ENCODE data around the gene DNAJC3.
"Not testable (repeated sequence)": the region's sequence is repeated elsewhere in the genome, so short reads cannot be mapped to it uniquely, and the experiment has no call there.

Gene DNAJC3

GRCh38 chr13:95787356-95788099, 110.6 kb downstream of the DNAJC3 start:
- Histone ChIP-seq H2AFZ (ENCODE audit: low read length) (no peak overlapping the region), H3K4me2 (ENCODE audit: insufficient read depth, low read length, poor library complexity, severe bottlenecking) (no peak overlapping the region), H3K79me1 (ENCODE audit: low read depth, low read length) (no peaks in the 10 kb centered on the region), H2BK15ac (ENCODE audit: low read length) (no peak overlapping the region), H3K9ac (ENCODE audit: low read depth, low read length, poor library complexity) (no peak overlapping the region), H4K8ac (ENCODE audit: low read depth, low read length) (no peak overlapping the region), H3K14ac (ENCODE audit: low read length) (no peak overlapping the region), H2BK5ac (ENCODE audit: low read length) (no peak overlapping the region), H2BK120ac (ENCODE audit: low read depth, low read length) (no peak overlapping the region), H3K4me3 (ENCODE audit: low read length in 2 of 2) (no peak overlapping the region), H2AK5ac (ENCODE audit: low read depth, low read length) (no peak overlapping the region), H3K36me3 (replicated peaks in 1 of 2; ENCODE audit: control insufficient read depth in 2 of 2, insufficient read depth in 2 of 2, low read length in 2 of 2) (peaks cover 5 to 53% of the 10 kb centered on the region in 2 donors), H2BK12ac (ENCODE audit: low read length) (no peak overlapping the region), H3K4me1 (ENCODE audit: control insufficient read depth in 2 of 2, insufficient read depth in 1 of 2, low read depth in 1 of 2, low read length in 2 of 2) (no peaks in the 10 kb centered on the region), H3K9me3 (replicated peaks in 1 of 2; ENCODE audit: control insufficient read depth in 2 of 2, insufficient read depth in 1 of 2, low read depth in 1 of 2, low read length in 2 of 2) (peaks cover 2 to 7% of the 10 kb centered on the region in 2 donors), H3K18ac (ENCODE audit: low read length) (no peak overlapping the region), H3K4ac (ENCODE audit: low read length) (no peak overlapping the region), H3K27me3 (ENCODE audit: control insufficient read depth in 3 of 3, insufficient read depth in 3 of 3, low read depth in 1 of 3, low read length in 3 of 3) (no peaks in the 10 kb centered on the region), H3K23ac (ENCODE audit: low read depth, low read length, poor library complexity) (no peak overlapping the region), H4K91ac (ENCODE audit: low read depth, low read length, poor library complexity) (no peak overlapping the region), H3K27ac (replicated peaks; ENCODE audit: low read length) (no peak overlapping the region)
- DNase-seq (ENCODE audit: low spot score) = no peak
- no CpG with 5 or more reads among the region's 1 CpG for WGBS, 2 donors (ENCODE audit: extremely low coverage in 2 of 2, insufficient read length in 2 of 2, insufficient replicate concordance in 1 of 2)

GRCh38 chr13:95788100-95788463, 111.1 kb downstream of the DNAJC3 start:
- H3K14ac ChIP-seq (ENCODE audit: low read length) = no peak overlapping the region
- H3K23ac ChIP-seq (ENCODE audit: low read depth, low read length, poor library complexity) = no peak overlapping the region
- H3K27ac ChIP-seq (replicated peaks; ENCODE audit: low read length) = no peak overlapping the region
- H2BK5ac ChIP-seq (ENCODE audit: low read length) = no peak overlapping the region
- H3K36me3 ChIP-seq (replicated peaks in 1 of 2; ENCODE audit: control insufficient read depth in 2 of 2, insufficient read depth in 2 of 2, low read length in 2 of 2) = peaks cover 6 to 58% of the 10 kb centered on the region in 2 donors
- no peak overlapping the region for H3K18ac ChIP-seq (ENCODE audit: low read length)
- no peak overlapping the region for H2BK120ac ChIP-seq (ENCODE audit: low read depth, low read length)
- no peak overlapping the region for H2BK15ac ChIP-seq (ENCODE audit: low read length)
- no peaks in the 10 kb centered on the region for H3K79me1 ChIP-seq (ENCODE audit: low read depth, low read length)
- H4K91ac ChIP-seq (ENCODE audit: low read depth, low read length, poor library complexity) = no peak overlapping the region
- no peaks in the 10 kb centered on the region for H3K27me3 ChIP-seq (ENCODE audit: control insufficient read depth in 3 of 3, insufficient read depth in 3 of 3, low read depth in 1 of 3, low read length in 3 of 3)
- no peak overlapping the region for H3K4me2 ChIP-seq (ENCODE audit: insufficient read depth, low read length, poor library complexity, severe bottlenecking)
- peaks cover 2 to 7% of the 10 kb centered on the region in 2 donors for H3K9me3 ChIP-seq (replicated peaks in 1 of 2; ENCODE audit: control insufficient read depth in 2 of 2, insufficient read depth in 1 of 2, low read depth in 1 of 2, low read length in 2 of 2)
- no peak overlapping the region for H3K4me3 ChIP-seq (ENCODE audit: low read length in 2 of 2)
- no peaks in the 10 kb centered on the region for H3K4me1 ChIP-seq (ENCODE audit: control insufficient read depth in 2 of 2, insufficient read depth in 1 of 2, low read depth in 1 of 2, low read length in 2 of 2)
- H3K4ac ChIP-seq (ENCODE audit: low read length) = no peak overlapping the region
- no CpG with 5 or more reads among the region's 2 CpGs for WGBS, 2 donors (ENCODE audit: extremely low coverage in 2 of 2, insufficient read length in 2 of 2, insufficient replicate concordance in 1 of 2)
- no peak overlapping the region for H2BK12ac ChIP-seq (ENCODE audit: low read length)
- no peak overlapping the region for H4K8ac ChIP-seq (ENCODE audit: low read depth, low read length)
- no peak overlapping the region for H2AK5ac ChIP-seq (ENCODE audit: low read depth, low read length)
- H3K9ac ChIP-seq (ENCODE audit: low read depth, low read length, poor library complexity) = no peak overlapping the region
- no peak for DNase-seq (ENCODE audit: low spot score)
- H2AFZ ChIP-seq (ENCODE audit: low read length) = no peak overlapping the region

GRCh38 chr13:95789315-95789714, 112.4 kb downstream of the DNAJC3 start:
- not testable (repeated sequence) for H2BK15ac ChIP-seq (ENCODE audit: low read length); H3K9me3 ChIP-seq (replicated peaks in 1 of 2; ENCODE audit: control insufficient read depth in 2 of 2, insufficient read depth in 1 of 2, low read depth in 1 of 2, low read length in 2 of 2); H3K18ac ChIP-seq (ENCODE audit: low read length); H3K4me1 ChIP-seq (ENCODE audit: control insufficient read depth in 2 of 2, insufficient read depth in 1 of 2, low read depth in 1 of 2, low read length in 2 of 2); H3K4ac ChIP-seq (ENCODE audit: low read length); H3K23ac ChIP-seq (ENCODE audit: low read depth, low read length, poor library complexity); H3K14ac ChIP-seq (ENCODE audit: low read length); H3K9ac ChIP-seq (ENCODE audit: low read depth, low read length, poor library complexity); H2AK5ac ChIP-seq (ENCODE audit: low read depth, low read length); DNase-seq (ENCODE audit: low spot score); H3K4me2 ChIP-seq (ENCODE audit: insufficient read depth, low read length, poor library complexity, severe bottlenecking); H4K91ac ChIP-seq (ENCODE audit: low read depth, low read length, poor library complexity); H2BK12ac ChIP-seq (ENCODE audit: low read length); H2AFZ ChIP-seq (ENCODE audit: low read length); H3K4me3 ChIP-seq (ENCODE audit: low read length in 2 of 2); H2BK5ac ChIP-seq (ENCODE audit: low read length); H3K27me3 ChIP-seq (ENCODE audit: control insufficient read depth in 3 of 3, insufficient read depth in 3 of 3, low read depth in 1 of 3, low read length in 3 of 3); H3K79me1 ChIP-seq (ENCODE audit: low read depth, low read length); H2BK120ac ChIP-seq (ENCODE audit: low read depth, low read length); H3K27ac ChIP-seq (replicated peaks; ENCODE audit: low read length); H4K8ac ChIP-seq (ENCODE audit: low read depth, low read length)
- peaks cover 7 to 67% of the 10 kb centered on the region in 2 donors for H3K36me3 ChIP-seq (replicated peaks in 1 of 2; ENCODE audit: control insufficient read depth in 2 of 2, insufficient read depth in 2 of 2, low read length in 2 of 2)

- no peak overlapping the region for H2AK5ac ChIP-seq (ENCODE audit: low read depth, low read length)
- H3K4ac ChIP-seq (ENCODE audit: low read length) = no peak overlapping the region
- no peak for DNase-seq (ENCODE audit: low spot score)
- no peak overlapping the region for H4K91ac ChIP-seq (ENCODE audit: low read depth, low read length, poor library complexity)
- no peak overlapping the region for H2BK120ac ChIP-seq (ENCODE audit: low read depth, low read length)
- H3K4me1 ChIP-seq (ENCODE audit: control insufficient read depth in 2 of 2, insufficient read depth in 1 of 2, low read depth in 1 of 2, low read length in 2 of 2) = no peaks in the 10 kb centered on the region
- no peak overlapping the region for H2BK15ac ChIP-seq (ENCODE audit: low read length)
- H3K36me3 ChIP-seq (replicated peaks in 1 of 2; ENCODE audit: control insufficient read depth in 2 of 2, insufficient read depth in 2 of 2, low read length in 2 of 2) = peaks cover 7 to 78% of the 10 kb centered on the region in 2 donors
- H3K14ac ChIP-seq (ENCODE audit: low read length) = no peak overlapping the region
- no peak overlapping the region for H3K23ac ChIP-seq (ENCODE audit: low read depth, low read length, poor library complexity)
- no CpG with 5 or more reads among the region's 7 CpGs for WGBS, 2 donors (ENCODE audit: extremely low coverage in 2 of 2, insufficient read length in 2 of 2, insufficient replicate concordance in 1 of 2)
- no peak overlapping the region for H3K4me3 ChIP-seq (ENCODE audit: low read length in 2 of 2)
- no peaks in the 10 kb centered on the region for H3K79me1 ChIP-seq (ENCODE audit: low read depth, low read length)
- H3K9me3 ChIP-seq (replicated peaks in 1 of 2; ENCODE audit: control insufficient read depth in 2 of 2, insufficient read depth in 1 of 2, low read depth in 1 of 2, low read length in 2 of 2) = peaks cover 2 to 7% of the 10 kb centered on the region in 2 donors
- H2AFZ ChIP-seq (ENCODE audit: low read length) = no peak overlapping the region
- H3K27ac ChIP-seq (replicated peaks; ENCODE audit: low read length) = no peak overlapping the region
- no peaks in the 10 kb centered on the region for H3K27me3 ChIP-seq (ENCODE audit: control insufficient read depth in 3 of 3, insufficient read depth in 3 of 3, low read depth in 1 of 3, low read length in 3 of 3)
- no peak overlapping the region for H2BK5ac ChIP-seq (ENCODE audit: low read length)
- H3K4me2 ChIP-seq (ENCODE audit: insufficient read depth, low read length, poor library complexity, severe bottlenecking) = no peak overlapping the region
- H4K8ac ChIP-seq (ENCODE audit: low read depth, low read length) = no peak overlapping the region
- no peak overlapping the region for H3K18ac ChIP-seq (ENCODE audit: low read length)
- H3K9ac ChIP-seq (ENCODE audit: low read depth, low read length, poor library complexity) = no peak overlapping the region
- H2BK12ac ChIP-seq (ENCODE audit: low read length) = no peak overlapping the region
These were observed 114.3 kb downstream of the DNAJC3 start for GRCh38 chr13:95791084-95791722.

All from neuronal stem cell (in vitro differentiated cells).